IMR-90 (cell line): ENCODE data around the gene HMCN1. TPM values are rescaled to one million over a fixed set of nuclear protein-coding genes. Genes with fewer than 3 reads are reported as not detected.

Experiments
- ATAC-seq: fragments of 200-7000 bp; cut with Tn5 transposase; 2 replicates; pipeline ENCODE4 v1.9.1; 2020; ENCODE audit warnings: low read depth, mild to moderate bottlenecking, moderate library complexity
- BruUV-seq: library from RNA; stranded (reverse); fragments of 400-500 nt; replicated peaks from 2 replicates; lab custom pipeline; 2021; lab: Mats Ljungman, UMichigan
- CTCF ChIA-PET: fragments of 300-600 bp; formaldehyde crosslinking; extraction: SDS; loops from one replicate; lab custom pipeline; 2021; ENCODE audit warnings: antibody characterized with exemption; lab: Yijun Ruan, JAX
- POLR2A ChIA-PET: fragments of 300-600 bp; sonication (Branson Sonifier 250); formaldehyde crosslinking; loops from one replicate; lab custom pipeline; 2022; ENCODE audit warnings: antibody characterized with exemption; ENCODE audit not compliant: unreplicated experiment; lab: Charles Lee
- DNase-seq: peaks from one replicate; pipeline ENCODE4 v3.0.0; 2013
- H2AFZ ChIP-seq: replicated peaks from 2 replicates; pipeline ENCODE3; 2013; ENCODE audit warnings: low read length, mild to moderate bottlenecking; ENCODE audit not compliant: poor library complexity
- H2AK5ac ChIP-seq: 2 replicates; pipeline ENCODE4 v1.6.1; 2013; ENCODE audit warnings: low read depth, low read length, inconsistent platforms
- H2AK9ac ChIP-seq: replicated peaks from 2 replicates; pipeline ENCODE3; 2013; ENCODE audit warnings: mild to moderate bottlenecking, low read depth, low read length, moderate library complexity; ENCODE audit not compliant: poor library complexity
- H2BK120ac ChIP-seq: 2 replicates; pipeline ENCODE4 v1.6.1; 2013; ENCODE audit warnings: low read depth, low read length, inconsistent platforms
- H2BK15ac ChIP-seq: 3 replicates; pipeline ENCODE4 v1.6.1; 2013; ENCODE audit warnings: low read depth, low read length, inconsistent platforms
- H2BK20ac ChIP-seq: 2 replicates; pipeline ENCODE4 v1.6.1; 2013; ENCODE audit warnings: low read depth, mild to moderate bottlenecking, inconsistent platforms, low read length, moderate library complexity
- H2BK5ac ChIP-seq: 2 replicates; pipeline ENCODE4 v1.6.1; 2013; ENCODE audit warnings: mild to moderate bottlenecking, low read depth, low read length, inconsistent platforms; ENCODE audit not compliant: poor library complexity, severe bottlenecking
- H3K14ac ChIP-seq: replicated peaks from 2 replicates; pipeline ENCODE4 v1.6.1; 2013; ENCODE audit warnings: low read depth, low read length, inconsistent platforms
- H3K18ac ChIP-seq: 2 replicates; pipeline ENCODE4 v1.6.1; 2013; ENCODE audit warnings: low read depth, low read length, control low read depth
- H3K23ac ChIP-seq: 2 replicates; pipeline ENCODE4 v1.6.1; 2013; ENCODE audit warnings: low read depth, low read length, inconsistent platforms
- H3K27ac ChIP-seq: 2 replicates; pipeline ENCODE4 v1.5.1; 2013; ENCODE audit warnings: mild to moderate bottlenecking, control low read depth, low read length; ENCODE audit not compliant: insufficient read depth
- H3K27me3 ChIP-seq: 2 replicates; pipeline ENCODE4 v1.6.1; 2013; ENCODE audit warnings: low read length; ENCODE audit not compliant: control insufficient read depth, insufficient read depth
- H3K36me3 ChIP-seq: 2 replicates; pipeline ENCODE4 v1.6.1; 2013; ENCODE audit warnings: low read length, mixed read lengths; ENCODE audit not compliant: control insufficient read depth, insufficient read depth
- H3K4ac ChIP-seq: 2 replicates; pipeline ENCODE4 v1.6.1; 2013; ENCODE audit warnings: low read depth, low read length, inconsistent platforms
- H3K4me1 ChIP-seq: 2 replicates; pipeline ENCODE4 v1.6.1; 2013; ENCODE audit warnings: low read length, mixed read lengths; ENCODE audit not compliant: control insufficient read depth, insufficient read depth
- H3K4me2 ChIP-seq: 2 replicates; pipeline ENCODE4 v1.6.1; 2013; ENCODE audit warnings: low read depth, mild to moderate bottlenecking, control low read depth, low read length, moderate library complexity
- H3K4me3 ChIP-seq: 2 replicates; pipeline ENCODE4 v1.5.1; 2013; ENCODE audit warnings: low read depth, mild to moderate bottlenecking, control low read depth, low read length, moderate library complexity; ENCODE audit not compliant: insufficient read depth
- H3K56ac ChIP-seq: 2 replicates; pipeline ENCODE4 v1.6.1; 2013; ENCODE audit warnings: low read length, inconsistent platforms; ENCODE audit not compliant: insufficient read depth; ENCODE audit errors: extremely low read depth
- H3K79me1 ChIP-seq, 2 experiments: 2 replicates each; pipeline ENCODE4 v1.6.1; 2013; ENCODE audit warnings: low read length in 2 of 2, inconsistent platforms in 1 of 2, low read depth in 1 of 2
- H3K9ac ChIP-seq: 2 replicates; pipeline ENCODE4 v1.6.1; 2013; ENCODE audit warnings: low read depth, low read length, control low read depth
- H3K9me1 ChIP-seq: 2 replicates; pipeline ENCODE4 v1.6.1; 2013; ENCODE audit warnings: low read length, inconsistent platforms; ENCODE audit not compliant: insufficient read depth
- H3K9me3 ChIP-seq: 2 replicates; pipeline ENCODE4 v1.6.1; 2013; ENCODE audit warnings: low read length; ENCODE audit not compliant: control insufficient read depth, insufficient read depth
- H4K20me1 ChIP-seq: 2 replicates; pipeline ENCODE4 v1.6.1; 2013; ENCODE audit warnings: low read length, inconsistent platforms; ENCODE audit not compliant: insufficient read depth
- H4K5ac ChIP-seq: 2 replicates; pipeline ENCODE4 v1.6.1; 2013; ENCODE audit warnings: mild to moderate bottlenecking, low read depth, low read length, control low read depth
- H4K8ac ChIP-seq, 2 experiments: 2 replicates each; pipeline ENCODE4 v1.6.1; 2013; ENCODE audit warnings: low read depth in 2 of 2, low read length in 2 of 2, control low read depth in 1 of 2, inconsistent platforms in 1 of 2
- H4K91ac ChIP-seq: 2 replicates; pipeline ENCODE4 v1.6.1; 2013; ENCODE audit warnings: low read depth, low read length, inconsistent platforms; ENCODE audit not compliant: insufficient read depth
- CEBPB ChIP-seq: IDR thresholded peaks from 2 replicates; pipeline ENCODE4 v1.6.1; 2012; ENCODE audit warnings: low read depth, low read length, improper control_type of control experiment
- FOS ChIP-seq: fragments of 150-350 bp; IDR thresholded peaks from 2 replicates; pipeline ENCODE4 v1.6.1; 2016; ENCODE audit warnings: low read depth, low read length
- WGBS, 2 experiments: methylation state at CpG; one replicate each; pipeline versions ENCODE4 v1.1.5 to v1.1.7; 2013; ENCODE audit warnings: missing lambda C conversion rate in 2 of 2; ENCODE audit not compliant: insufficient read length in 1 of 2; ENCODE audit errors: extremely low coverage in 2 of 2; 5-methylcytosine and 5-hydroxymethylcytosine counted together
- dilution Hi-C: fragments of 300-500 bp; cut with HindIII; formaldehyde crosslinking; loops from one replicate; pipeline ENCODE4 v1.14.3; 2018; ENCODE audit warnings: low sequenced_read_pairs; ENCODE audit not compliant: unreplicated experiment
- in situ Hi-C: fragments of 300-500 bp; cut with MboI; formaldehyde crosslinking; loops from 3 replicates; pipeline ENCODE4 v1.14.3; 2019; ENCODE audit warnings: low sequenced_read_pairs, inconsistent platforms, mixed read lengths
- intact Hi-C: fragments of 100-400 bp; cut with micrococcal nuclease; formaldehyde crosslinking; loops from 2 replicates; pipeline ENCODE4 v1.10.0; 2022
- polyA plus RNA-seq, 3 experiments: library from polyadenylated mRNA; depleted of rRNA; stranded (reverse); fragments of >200 nt; gene quantifications; 2 replicates each; pipeline ENCODE4 v1.2.3, GENCODE V29; 2012; ENCODE audit warnings: low replicate concordance in 1 of 3
- total RNA-seq: library from RNA; depleted of rRNA; stranded (reverse); fragments of >200 nt; gene quantifications from 2 replicates; pipeline ENCODE4 v1.2.3, GENCODE V29; 2012

Gene HMCN1
- total and polyA plus RNA-seq, 2 of the 4 experiments (the other 2 are of a cell fraction): 6.1 to 11.7 TPM

DNA sequence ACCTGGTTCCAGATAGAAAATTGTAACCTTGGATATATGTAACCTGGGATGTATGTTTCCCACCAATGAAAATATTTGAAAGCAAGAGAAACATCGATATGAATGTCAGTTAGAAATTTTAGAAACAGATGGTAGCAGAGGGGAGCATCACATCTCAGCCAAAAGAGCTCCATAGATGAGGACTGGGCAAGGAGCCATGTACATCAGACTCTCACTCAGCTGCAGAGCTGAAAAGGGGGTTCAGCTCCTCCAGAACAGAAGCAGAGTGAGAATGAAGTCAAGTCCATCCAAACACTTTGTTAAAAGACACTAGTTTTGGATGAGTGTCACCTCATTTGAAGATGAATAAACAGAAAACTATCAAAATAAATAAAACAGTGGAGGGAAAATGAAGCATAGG, 202.4 kb downstream of the HMCN1 start:
- no peak overlapping the region for H3K56ac ChIP-seq

More for the DNA sequence above, 202.4 kb downstream of the HMCN1 start:
- Histone ChIP-seq H3K79me1 (no peaks in the 10 kb centered on the region), H3K4me3 (no peak overlapping the region), H3K23ac (no peak overlapping the region), H2AK9ac (no peak overlapping the region), H3K9ac (no peak overlapping the region), H4K5ac (no peak overlapping the region), H3K18ac (no peak overlapping the region), H3K27me3 (no peaks in the 10 kb centered on the region), H3K9me1 (no peaks in the 10 kb centered on the region), H2AFZ (no peak overlapping the region), H3K14ac (no peak overlapping the region), H2BK20ac (no peak overlapping the region), H4K8ac (no peak overlapping the region), H3K4me1 (peaks cover 5% of the 10 kb centered on the region; the same call in 1 of the 2 replicates), H2BK5ac (no peak overlapping the region), H3K4ac (no peak overlapping the region), H4K20me1 (no peaks in the 10 kb centered on the region), H2BK120ac (no peak overlapping the region), H3K9me3 (peaks cover 2% of the 10 kb centered on the region; the same call in 1 of the 2 replicates), H3K27ac (no peak overlapping the region), H2AK5ac (no peak overlapping the region), H3K36me3 (no peaks in the 10 kb centered on the region), H4K91ac (no peak overlapping the region), H3K4me2 (no peak overlapping the region), H2BK15ac (no peak overlapping the region)
- BruUV-seq: no TSS peak
- CTCF ChIA-PET: no interaction called here
- TF ChIP-seq FOS: no peak
- TF ChIP-seq CEBPB: no peak
- DNase-seq (no peak), ATAC-seq (no peak)
- WGBS, 2 experiments: no CpG with 5 or more reads among the region's 1 CpG
- intact Hi-C loops (no loop called here), dilution Hi-C loops (no loop called here), in situ Hi-C loops (no loop called here)
- POLR2A ChIA-PET: no interaction called here
